WTC11 (cell line): ENCODE data around the gene NUP155. TPM values are rescaled to one million over a fixed set of nuclear protein-coding genes. Genes with fewer than 3 reads are reported as not detected.

Experiments used
- ATAC-seq: fragments of 200-7000 bp; cut with Tn5 transposase; 2 replicates; pipeline ENCODE4 v1.10.0; 2021; ENCODE audit warnings: mild to moderate bottlenecking, moderate library complexity
- Bru-seq: library from RNA; stranded (reverse); fragments of 400-500 nt; gene quantifications from one replicate; lab custom pipeline; 2021; lab: Mats Ljungman, UMichigan
- CTCF ChIA-PET: fragments of 300-600 bp; sonication (Branson Sonifier 250); formaldehyde crosslinking; loops from one replicate; lab custom pipeline; 2021; ENCODE audit warnings: antibody characterized with exemption; lab: Charles Lee
- POLR2A ChIA-PET: fragments of 350-600 bp; sonication (Branson Sonifier 250); formaldehyde crosslinking; loops from one replicate; lab custom pipeline; 2021; ENCODE audit warnings: antibody characterized with exemption; lab: Charles Lee
- DNase-seq: peaks from one replicate; pipeline ENCODE4 v3.0.0; 2021; ENCODE audit warnings: low spot score
- H3K27ac Mint-ChIP-seq: 2 replicates; pipeline ENCODE4 v1.8.0; 2021; ENCODE audit warnings: mixed read lengths
- H3K27me3 Mint-ChIP-seq: 2 replicates; pipeline ENCODE4 v1.8.0; 2021; ENCODE audit warnings: low read depth, mild to moderate bottlenecking, moderate library complexity, mixed read lengths
- H3K36me3 Mint-ChIP-seq: 2 replicates; pipeline ENCODE4 v1.8.0; 2021; ENCODE audit warnings: mixed read lengths
- H3K4me1 Mint-ChIP-seq: 2 replicates; pipeline ENCODE4 v1.8.0; 2022; ENCODE audit warnings: mixed read lengths
- H3K4me3 Mint-ChIP-seq: 2 replicates; pipeline ENCODE4 v1.8.0; 2021; ENCODE audit warnings: mild to moderate bottlenecking, moderate library complexity, mixed read lengths
- H3K9me3 Mint-ChIP-seq: 2 replicates; pipeline ENCODE4 v1.8.0; 2021; ENCODE audit warnings: mixed read lengths
- ARID4B ChIP-seq: sonication (generic); formaldehyde crosslinking; IDR thresholded peaks from 2 replicates; pipeline ENCODE4 v1.8.0; 2023; ENCODE audit warnings: missing genetic modification reagents, mild to moderate bottlenecking, borderline replicate concordance
- CREB1 ChIP-seq: sonication (generic); formaldehyde crosslinking; IDR thresholded peaks from 2 replicates; pipeline ENCODE4 v1.8.0; 2023; ENCODE audit warnings: mild to moderate bottlenecking, missing genetic modification reagents
- CREM ChIP-seq: sonication (generic); formaldehyde crosslinking; IDR thresholded peaks from 2 replicates; pipeline ENCODE4 v1.8.1; 2022; ENCODE audit warnings: mild to moderate bottlenecking, missing genetic modification reagents, moderate library complexity
- EMX1 ChIP-seq: fragments of 250-450 bp; sonication (Bioruptor Pico); IDR thresholded peaks from 2 replicates; pipeline ENCODE4 v1.8.0; 2021; ENCODE audit warnings: mild to moderate bottlenecking
- FOXK1 ChIP-seq: sonication (generic); formaldehyde crosslinking; IDR thresholded peaks from 2 replicates; pipeline ENCODE4 v1.8.0; 2022; ENCODE audit warnings: mild to moderate bottlenecking, moderate library complexity, missing genetic modification reagents
- GABPB1 ChIP-seq: sonication (generic); formaldehyde crosslinking; IDR thresholded peaks from 2 replicates; pipeline ENCODE4 v1.8.1; 2023; ENCODE audit warnings: mild to moderate bottlenecking, missing genetic modification reagents
- HMGXB4 ChIP-seq: sonication (generic); formaldehyde crosslinking; IDR thresholded peaks from 2 replicates; pipeline ENCODE4 v1.8.1; 2023; ENCODE audit warnings: mild to moderate bottlenecking, moderate library complexity, missing genetic modification reagents
- IRF2 ChIP-seq: sonication (generic); formaldehyde crosslinking; IDR thresholded peaks from 2 replicates; pipeline ENCODE4 v1.8.0; 2022; ENCODE audit warnings: low read depth, missing genetic modification reagents, borderline replicate concordance
- JAZF1 ChIP-seq: fragments of 250-450 bp; sonication (Bioruptor Pico); IDR thresholded peaks from 2 replicates; pipeline ENCODE4 v1.9.0; 2021; ENCODE audit warnings: moderate library complexity, mild to moderate bottlenecking, inconsistent platforms
- JUN ChIP-seq: sonication (generic); formaldehyde crosslinking; IDR thresholded peaks from 2 replicates; pipeline ENCODE4 v1.8.0; 2023; ENCODE audit warnings: mild to moderate bottlenecking, missing genetic modification reagents
- KAT7 ChIP-seq: sonication (generic); formaldehyde crosslinking; IDR thresholded peaks from 2 replicates; pipeline ENCODE4 v1.8.1; 2023; ENCODE audit warnings: missing genetic modification reagents, mild to moderate bottlenecking, borderline replicate concordance
- MAX ChIP-seq: sonication (generic); formaldehyde crosslinking; IDR thresholded peaks from 2 replicates; pipeline ENCODE4 v1.8.0; 2022; ENCODE audit warnings: mild to moderate bottlenecking, missing genetic modification reagents
- MXD4 ChIP-seq: fragments of 250-450 bp; sonication (Bioruptor Pico); IDR thresholded peaks from 2 replicates; pipeline ENCODE4 v1.8.0; 2021; ENCODE audit warnings: mild to moderate bottlenecking, moderate library complexity, borderline replicate concordance
- MYBL2 ChIP-seq: sonication (generic); formaldehyde crosslinking; IDR thresholded peaks from 2 replicates; pipeline ENCODE4 v1.8.1; 2023; ENCODE audit warnings: mild to moderate bottlenecking, moderate library complexity, missing genetic modification reagents
- NFE2L1 ChIP-seq: sonication (generic); formaldehyde crosslinking; IDR thresholded peaks from 2 replicates; pipeline ENCODE4 v1.8.1; 2023; ENCODE audit warnings: missing genetic modification reagents
- RORB ChIP-seq: fragments of 250-450 bp; sonication (Bioruptor Pico); IDR thresholded peaks from 2 replicates; pipeline ENCODE4 v1.9.0; 2021; ENCODE audit warnings: mild to moderate bottlenecking
- SP1 ChIP-seq: sonication (generic); formaldehyde crosslinking; conservative IDR thresholded peaks from 2 replicates; pipeline ENCODE4 v1.8.1; 2022; ENCODE audit warnings: missing genetic modification reagents
- ZNF396 ChIP-seq: fragments of 250-450 bp; sonication (Bioruptor Pico); IDR thresholded peaks from 2 replicates; pipeline ENCODE4 v1.8.0; 2021; ENCODE audit warnings: mild to moderate bottlenecking, moderate library complexity, borderline replicate concordance
- long read RNA-seq, 3 experiments: library from RNA in 1 of 3; library from capped mRNA in 1 of 3; library from polyadenylated mRNA in 1 of 3; unstranded in 2 of 3; stranded (forward) in 1 of 3; transcript quantifications; one replicate each; pipeline ENCODE4 v2.0.0, GENCODE V29; 2021
- total RNA-seq: library from RNA; stranded (reverse); gene quantifications from 3 replicates; pipeline ENCODE4 v1.2.3, GENCODE V29; 2021
- TF ChIP-seq, protein P1 (sequence below): sonication (generic); formaldehyde crosslinking; IDR thresholded peaks from 2 replicates; pipeline ENCODE4 v1.8.1; 2022; ENCODE audit warnings: mild to moderate bottlenecking, moderate library complexity, missing genetic modification reagents
- TF ChIP-seq, protein P2 (sequence below): sonication (generic); formaldehyde crosslinking; IDR thresholded peaks from 2 replicates; pipeline ENCODE4 v1.8.0; 2022; ENCODE audit warnings: mild to moderate bottlenecking, missing genetic modification reagents
- TF ChIP-seq, protein P3 (sequence below): sonication (generic); formaldehyde crosslinking; IDR thresholded peaks from 2 replicates; pipeline ENCODE4 v1.8.0; 2023; ENCODE audit warnings: mild to moderate bottlenecking, missing genetic modification reagents

The NUP155 gene
- 74.2 to 92.1 TPM (median 76.1 TPM) in 3 replicates for total RNA-seq
- percentile 79 among the genes with signal in this experiment for Bru-seq, nascent RNA
- long read RNA-seq, experiment 1, full-length matches to known transcripts: 161 of 264 reads
- long read RNA-seq, experiment 1, partial matches to known transcripts: 61 of 264 reads
- long read RNA-seq, experiment 1, other reads (novel, unspliced or antisense): 42 of 264 reads
- long read RNA-seq, experiment 2, full-length matches to known transcripts: 14 of 74 reads
- long read RNA-seq, experiment 2, partial matches to known transcripts: 13 of 74 reads
- long read RNA-seq, experiment 2, other reads (novel, unspliced or antisense): 47 of 74 reads
- long read RNA-seq, experiment 3, full-length matches to known transcripts: 1 of 4 reads
- long read RNA-seq, experiment 3, partial matches to known transcripts: 2 of 4 reads
- long read RNA-seq, experiment 3, other reads (novel, unspliced or antisense): 1 of 4 reads

GRCh38 chr5:37370864-37371726 is at the start of gene NUP155:
Gene NUP155 (minus strand): TSS chr5:37371106. CDS start chr5:37370977, 129 bp downstream.
- POLR2A ChIA-PET: interaction anchor here (0.5 to 1.6 kb wide), 5 partner anchors 8 to 212 kb away, joined by 3 to 12 read pairs (median 3); partner anchors contain the start of gene WDR70
- peak; percentile 93 for DNase-seq

More at GRCh38 chr5:37370864-37371726, at the start of gene NUP155:
- TF ChIP-seq EMX1 (CRISPR knock-in tag): no peak
- TF ChIP-seq CREB1: peak; percentile 84; the same call in 1 of the 2 replicates
- TF ChIP-seq, protein P1, sequence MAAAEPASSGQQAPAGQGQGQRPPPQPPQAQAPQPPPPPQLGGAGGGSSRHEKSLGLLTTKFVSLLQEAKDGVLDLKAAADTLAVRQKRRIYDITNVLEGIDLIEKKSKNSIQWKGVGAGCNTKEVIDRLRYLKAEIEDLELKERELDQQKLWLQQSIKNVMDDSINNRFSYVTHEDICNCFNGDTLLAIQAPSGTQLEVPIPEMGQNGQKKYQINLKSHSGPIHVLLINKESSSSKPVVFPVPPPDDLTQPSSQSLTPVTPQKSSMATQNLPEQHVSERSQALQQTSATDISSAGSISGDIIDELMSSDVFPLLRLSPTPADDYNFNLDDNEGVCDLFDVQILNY (CRISPR knock-in tag): peak; percentile 64
- TF ChIP-seq RORB: no peak
- TF ChIP-seq IRF2 (CRISPR knock-in tag): no peak
- peak; percentile 70; the same call in 1 of the 2 replicates for TF ChIP-seq NFE2L1 (CRISPR knock-in tag)
- TF ChIP-seq, protein P2, sequence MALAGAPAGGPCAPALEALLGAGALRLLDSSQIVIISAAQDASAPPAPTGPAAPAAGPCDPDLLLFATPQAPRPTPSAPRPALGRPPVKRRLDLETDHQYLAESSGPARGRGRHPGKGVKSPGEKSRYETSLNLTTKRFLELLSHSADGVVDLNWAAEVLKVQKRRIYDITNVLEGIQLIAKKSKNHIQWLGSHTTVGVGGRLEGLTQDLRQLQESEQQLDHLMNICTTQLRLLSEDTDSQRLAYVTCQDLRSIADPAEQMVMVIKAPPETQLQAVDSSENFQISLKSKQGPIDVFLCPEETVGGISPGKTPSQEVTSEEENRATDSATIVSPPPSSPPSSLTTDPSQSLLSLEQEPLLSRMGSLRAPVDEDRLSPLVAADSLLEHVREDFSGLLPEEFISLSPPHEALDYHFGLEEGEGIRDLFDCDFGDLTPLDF (CRISPR knock-in tag): peak; percentile 83; the same call in 1 of the 2 replicates
- peak; percentile 34; the same call in 1 of the 2 replicates for TF ChIP-seq ARID4B (CRISPR knock-in tag)
- TF ChIP-seq ZNF396 (CRISPR knock-in tag): no peak
- TF ChIP-seq SP1 (CRISPR knock-in tag): peak; percentile 76
- no peak for TF ChIP-seq MXD4 (CRISPR knock-in tag)
- TF ChIP-seq MYBL2 (CRISPR knock-in tag): 0 out of 2 replicates have a peak, but pooled peaks have one; percentile 65
- no peak for TF ChIP-seq HMGXB4 (CRISPR knock-in tag)
- TF ChIP-seq GABPB1 (CRISPR knock-in tag): peak; percentile 89
- peak; percentile 76 for TF ChIP-seq MAX (CRISPR knock-in tag)
- TF ChIP-seq KAT7: no peak
- peak; percentile 98 for TF ChIP-seq CREM
- no peak for TF ChIP-seq JAZF1 (CRISPR knock-in tag)
- TF ChIP-seq, protein P3, sequence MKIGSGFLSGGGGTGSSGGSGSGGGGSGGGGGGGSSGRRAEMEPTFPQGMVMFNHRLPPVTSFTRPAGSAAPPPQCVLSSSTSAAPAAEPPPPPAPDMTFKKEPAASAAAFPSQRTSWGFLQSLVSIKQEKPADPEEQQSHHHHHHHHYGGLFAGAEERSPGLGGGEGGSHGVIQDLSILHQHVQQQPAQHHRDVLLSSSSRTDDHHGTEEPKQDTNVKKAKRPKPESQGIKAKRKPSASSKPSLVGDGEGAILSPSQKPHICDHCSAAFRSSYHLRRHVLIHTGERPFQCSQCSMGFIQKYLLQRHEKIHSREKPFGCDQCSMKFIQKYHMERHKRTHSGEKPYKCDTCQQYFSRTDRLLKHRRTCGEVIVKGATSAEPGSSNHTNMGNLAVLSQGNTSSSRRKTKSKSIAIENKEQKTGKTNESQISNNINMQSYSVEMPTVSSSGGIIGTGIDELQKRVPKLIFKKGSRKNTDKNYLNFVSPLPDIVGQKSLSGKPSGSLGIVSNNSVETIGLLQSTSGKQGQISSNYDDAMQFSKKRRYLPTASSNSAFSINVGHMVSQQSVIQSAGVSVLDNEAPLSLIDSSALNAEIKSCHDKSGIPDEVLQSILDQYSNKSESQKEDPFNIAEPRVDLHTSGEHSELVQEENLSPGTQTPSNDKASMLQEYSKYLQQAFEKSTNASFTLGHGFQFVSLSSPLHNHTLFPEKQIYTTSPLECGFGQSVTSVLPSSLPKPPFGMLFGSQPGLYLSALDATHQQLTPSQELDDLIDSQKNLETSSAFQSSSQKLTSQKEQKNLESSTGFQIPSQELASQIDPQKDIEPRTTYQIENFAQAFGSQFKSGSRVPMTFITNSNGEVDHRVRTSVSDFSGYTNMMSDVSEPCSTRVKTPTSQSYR (CRISPR knock-in tag): 0 out of 2 replicates have a peak, but pooled peaks have one; percentile 28
- TF ChIP-seq FOXK1 (CRISPR knock-in tag): peak; percentile 87
- 0 out of 2 replicates have a peak, but pooled peaks have one; percentile 17 for TF ChIP-seq JUN (CRISPR knock-in tag)
- TF ChIP-seq, all 79 proteins: peak for 13
- H3K4me3 Mint-ChIP-seq: peak within 1 kb of the TSS; percentile 98
- peaks cover 20% of the 10 kb centered on the region for H3K4me1 Mint-ChIP-seq
- peaks cover 3% of the 10 kb centered on the region; the same call in 1 of the 2 replicates for H3K36me3 Mint-ChIP-seq
- H3K27ac Mint-ChIP-seq: peak within 1 kb of the TSS; percentile 97
- no peaks in the 10 kb centered on the region for H3K9me3 Mint-ChIP-seq
- CTCF ChIA-PET: interaction anchor here (0.7 to 1.5 kb wide), 4 partner anchors 8 to 466 kb away, joined by 4 to 13 read pairs (median 6); partner anchors contain the start of gene WDR70
- ATAC-seq: peak; percentile 96
- peaks cover 25% of the 10 kb centered on the region for H3K27me3 Mint-ChIP-seq
